ENCODE measurements around the gene NYNRIN.

- no peak for TF ChIP-seq EZH2phosphoT487 (IDR thresholded peaks at IDR 0.05; ENCODE audit: borderline replicate concordance)
- no peak for TF ChIP-seq CTCF (conservative IDR thresholded peaks at IDR 0.05; ENCODE audit: low read length)
These were observed 4.6 kb downstream of the NYNRIN start for GRCh38 chr14:24403294-24403998.

Measured in Loucy (cell line).